GM10248 (cell line): ENCODE measurements around the gene UPF2.

ENCODE experiments used
- CTCF ChIA-PET: fragments of 300-600 bp; sonication (Branson Sonifier 250); formaldehyde crosslinking; extraction: SDS; loops from one replicate; lab custom pipeline; 2021; ENCODE audit warnings: antibody characterized with exemption; lab: Yijun Ruan, JAX
- POLR2A ChIA-PET: fragments of 350-650 bp; sonication (Branson Sonifier 250); formaldehyde crosslinking; extraction: SDS; loops from one replicate; lab custom pipeline; 2020; ENCODE audit warnings: antibody characterized with exemption; lab: Yijun Ruan, JAX
- DNase-seq: peaks from one replicate; pipeline ENCODE4 v3.0.0; 2012; ENCODE audit errors: extremely low spot score
- CTCF ChIP-seq: IDR thresholded peaks from 2 replicates; pipeline ENCODE4 v1.5.1; 2012; ENCODE audit warnings: mild to moderate bottlenecking, low read depth; ENCODE audit errors: extremely low read depth, missing control alignments, control extremely low read depth

Gene UPF2

GRCh38 chr10:11881477-11882417 lies 160.9 kb downstream of the UPF2 start:
- no peak for DNase-seq
- no peak for TF ChIP-seq CTCF
- POLR2A ChIA-PET: no interaction called here
- CTCF ChIA-PET: interaction anchor here (0.8 kb wide), 1 partner anchor 17 kb away, joined by 3 read pairs; no protein-coding TSS in a partner anchor

GRCh38 chr10:11881030-11881476 lies 161.6 kb downstream of the UPF2 start:
- DNase-seq: no peak
- CTCF ChIA-PET: interaction anchor here (0.8 kb wide), 1 partner anchor 18 kb away, joined by 3 read pairs; no protein-coding TSS in a partner anchor
- POLR2A ChIA-PET: no interaction called here
- no peak for TF ChIP-seq CTCF

- ChIA-PET POLR2A (no interaction called here), CTCF (interaction anchor here (0.8 kb wide), 1 partner anchor 18 kb away, joined by 3 read pairs; no protein-coding TSS in a partner anchor)
- no peak for TF ChIP-seq CTCF
- DNase-seq: no peak
Observed at GRCh38 chr10:11880151-11881029, 162.2 kb downstream of the UPF2 start.

GRCh38 chr10:11879387-11880094 lies 163.1 kb downstream of the UPF2 start:
- CTCF ChIA-PET: no interaction called here
- POLR2A ChIA-PET: no interaction called here
- DNase-seq: no peak
- no peak for TF ChIP-seq CTCF

GRCh38 chr10:11878776-11879175 lies 163.8 kb downstream of the UPF2 start:
- POLR2A ChIA-PET: no interaction called here
- no peak for DNase-seq
- TF ChIP-seq CTCF: no peak
- CTCF ChIA-PET: interaction anchor here (1.3 kb wide), 1 partner anchor 28 kb away, joined by 3 read pairs; no protein-coding TSS in a partner anchor
